ENCODE data around the gene SNRNP40. TPM values are rescaled to one million over a fixed set of nuclear protein-coding genes. Genes with fewer than 3 reads are reported as not detected.
A peak's percentile ranks its signal among the peaks of the same experiment; 100 is the strongest.

The SNRNP40 gene
- polyA plus RNA-seq, 1 experiment = 42.1 TPM

DNA sequence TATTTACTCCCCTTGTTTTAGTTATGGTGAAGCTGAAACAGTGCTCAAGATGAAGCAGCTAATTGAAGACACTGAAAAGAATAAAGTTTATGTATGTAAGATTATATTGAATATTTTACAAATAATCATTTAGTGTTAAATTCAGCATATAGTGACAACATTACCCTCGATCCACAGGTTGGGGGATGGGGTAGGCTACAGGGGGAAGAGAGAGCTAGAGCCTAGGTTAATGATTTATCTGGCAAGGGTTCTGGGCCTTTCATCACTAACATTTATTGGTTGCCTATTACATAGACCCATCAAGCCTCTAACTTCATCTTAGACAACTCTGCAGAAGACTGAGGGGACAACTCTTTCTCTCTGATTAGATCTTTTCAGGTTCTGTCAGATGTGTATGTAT is 21.6 kb upstream of the SNRNP40 start:
- ChIA-PET POLR2A (no interaction called here), CTCF (interaction anchor here (1.0 kb wide), 1 partner anchor 135 kb away, joined by 3 read pairs; no protein-coding TSS in a partner anchor)
- peaks cover 2% of the 10 kb centered on the region; the same call in 1 of the 2 replicates for H3K36me3 ChIP-seq (ENCODE audit: control insufficient read depth, insufficient read depth, low read length)
- H3K27me3 ChIP-seq (ENCODE audit: control insufficient read depth, insufficient read depth, low read length) = no peaks in the 10 kb centered on the region
- DNase-seq (ENCODE audit: low read depth) = no peak
- no peak for TF ChIP-seq CTCF (IDR thresholded peaks at IDR 0.05; ENCODE audit: insufficient read depth, low read depth, low read length)
- no peak overlapping the region for H3K4me3 ChIP-seq (ENCODE audit: low read depth, low read length)

DNA sequence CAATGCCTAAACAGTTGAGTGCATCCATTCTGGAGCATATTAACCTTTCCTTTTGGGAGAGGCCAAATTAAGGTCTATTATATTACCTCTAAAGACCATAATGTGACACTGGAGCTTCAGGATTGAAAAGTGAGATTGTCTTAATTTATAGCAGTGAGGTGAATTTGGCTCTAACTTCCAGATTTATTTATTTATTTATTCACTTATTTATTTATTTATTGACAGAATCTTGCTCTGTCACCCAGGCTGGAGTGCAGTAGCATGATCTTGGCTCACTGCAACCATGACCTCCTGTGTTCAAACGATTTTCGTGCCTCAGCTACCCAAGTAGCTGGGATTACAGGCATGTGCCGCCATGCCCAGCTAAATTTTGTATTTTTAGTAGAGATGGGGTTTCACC is 19.3 kb upstream of the SNRNP40 start:
- DNase-seq (ENCODE audit: low read depth) = no peak
- no peaks in the 10 kb centered on the region for H3K27me3 ChIP-seq (ENCODE audit: control insufficient read depth, insufficient read depth, low read length)
- H3K4me3 ChIP-seq (ENCODE audit: low read depth, low read length) = no peak overlapping the region
- H3K36me3 ChIP-seq (ENCODE audit: control insufficient read depth, insufficient read depth, low read length) = peaks cover 2% of the 10 kb centered on the region; the same call in 1 of the 2 replicates
- CTCF ChIA-PET = interaction anchor here (1.0 to 1.1 kb wide), 2 partner anchors 13 to 37 kb away, joined by 3 to 4 read pairs; no protein-coding TSS in a partner anchor
- no peak for TF ChIP-seq CTCF (IDR thresholded peaks at IDR 0.05; ENCODE audit: insufficient read depth, low read depth, low read length)
- POLR2A ChIA-PET = no interaction called here

DNA sequence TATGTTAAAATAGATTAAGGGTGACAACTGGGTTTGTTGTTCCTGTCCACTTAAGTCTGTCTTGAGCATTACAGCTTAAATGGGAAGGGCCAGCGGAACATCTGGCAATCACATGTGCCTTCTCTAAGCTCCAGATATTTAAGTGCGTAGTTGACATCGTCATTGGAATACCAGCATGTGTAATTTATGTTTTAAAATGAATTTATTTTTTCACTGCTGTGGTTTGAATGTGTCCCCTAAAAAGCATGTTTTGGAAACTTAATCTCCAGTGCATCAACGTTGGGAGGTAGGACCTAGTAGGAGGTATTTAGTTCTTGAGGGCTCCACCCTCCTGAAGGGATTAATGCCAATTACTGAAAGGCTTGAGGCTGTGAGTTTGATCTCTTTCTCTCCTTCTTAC is 13.6 kb upstream of the SNRNP40 start:
- POLR2A ChIA-PET = no interaction called here
- TF ChIP-seq CTCF (IDR thresholded peaks at IDR 0.05; ENCODE audit: insufficient read depth, low read depth, low read length) = no peak
- DNase-seq (ENCODE audit: low read depth) = no peak
- no peak overlapping the region for H3K4me3 ChIP-seq (ENCODE audit: low read depth, low read length)
- CTCF ChIA-PET = no interaction called here
- H3K27me3 ChIP-seq (ENCODE audit: control insufficient read depth, insufficient read depth, low read length) = no peaks in the 10 kb centered on the region
- peaks cover 2% of the 10 kb centered on the region; the same call in 1 of the 2 replicates for H3K36me3 ChIP-seq (ENCODE audit: control insufficient read depth, insufficient read depth, low read length)

DNA sequence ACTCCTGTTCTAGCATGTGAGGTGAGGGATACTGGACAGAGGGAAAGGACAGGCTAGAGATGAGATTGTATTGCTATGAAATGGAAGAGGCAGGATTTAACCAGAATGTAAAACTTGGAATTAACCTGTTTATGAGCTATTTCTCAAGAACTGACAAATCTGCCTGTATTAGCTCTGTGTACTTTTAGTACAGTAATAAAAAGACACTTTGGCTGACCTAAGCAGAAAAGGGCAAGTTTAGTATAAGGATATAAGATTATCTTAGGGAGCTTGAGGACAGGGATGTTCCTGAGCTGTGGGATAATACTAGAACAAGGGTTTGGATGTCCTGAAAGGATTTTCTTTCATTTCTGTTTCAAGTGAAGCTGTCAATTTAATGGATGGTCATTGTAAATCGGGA is 11.4 kb upstream of the SNRNP40 start:
- Histone ChIP-seq H3K4me3 (ENCODE audit: low read depth, low read length) (no peak overlapping the region), H3K27me3 (ENCODE audit: control insufficient read depth, insufficient read depth, low read length) (no peaks in the 10 kb centered on the region), H3K36me3 (ENCODE audit: control insufficient read depth, insufficient read depth, low read length) (no peaks in the 10 kb centered on the region)
- ChIA-PET CTCF (interaction anchor here (1.0 kb wide), 1 partner anchor 18 kb away, joined by 4 read pairs; no protein-coding TSS in a partner anchor), POLR2A (no interaction called here)
- TF ChIP-seq CTCF (IDR thresholded peaks at IDR 0.05; ENCODE audit: insufficient read depth, low read depth, low read length) = no peak
- DNase-seq (ENCODE audit: low read depth) = no peak

DNA sequence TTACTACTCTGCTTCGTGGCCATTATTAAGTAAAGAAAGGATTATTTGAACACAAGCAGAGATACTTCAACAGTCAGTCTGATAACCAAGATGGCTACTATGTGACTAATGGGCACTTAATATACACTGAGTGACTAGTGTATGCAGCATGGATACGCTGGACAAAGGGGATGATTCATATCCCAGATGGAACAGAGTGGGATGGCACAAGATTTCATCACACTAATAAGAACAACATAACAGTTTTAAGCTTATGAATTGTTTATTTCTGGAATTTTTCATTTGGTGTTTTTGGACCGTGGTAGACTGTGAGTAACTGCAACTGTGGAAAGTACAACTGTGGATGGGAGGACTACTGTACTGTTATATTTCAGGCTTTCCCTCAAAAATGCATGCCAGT is 9.7 kb upstream of the SNRNP40 start:
- Histone ChIP-seq H3K36me3 (ENCODE audit: control insufficient read depth, insufficient read depth, low read length) (no peaks in the 10 kb centered on the region), H3K27me3 (ENCODE audit: control insufficient read depth, insufficient read depth, low read length) (no peaks in the 10 kb centered on the region), H3K4me3 (ENCODE audit: low read depth, low read length) (no peak overlapping the region)
- ChIA-PET POLR2A (interaction anchor here (1.0 kb wide), 1 partner anchor 10 kb away, joined by 6 read pairs; the partner anchor contains the start of genes SNRNP40 and ZCCHC17), CTCF (interaction anchor here (1.1 kb wide), 1 partner anchor 9 kb away, joined by 3 read pairs; the partner anchor contains the start of genes SNRNP40 and ZCCHC17)
- TF ChIP-seq CTCF (IDR thresholded peaks at IDR 0.05; ENCODE audit: insufficient read depth, low read depth, low read length) = no peak
- peak; percentile 91 for DNase-seq (ENCODE audit: low read depth)
